Upper lobe of left lung (tissue), 4 donors: Measurements from ENCODE around the gene NSDHL.

Experiments used
- CTCF ChIP-seq, 6 experiments: fragments of 450-650 bp in 4 of 6; fragments of 200-600 bp in 2 of 6; sonication (generic) in 2 of 6; IDR thresholded peaks; one replicate each; pipeline ENCODE4 v1.5.1; 2016 to 2019; ENCODE audit warnings: antibody characterized with exemption in 6 of 6
- EP300 ChIP-seq, 4 donors: sonication (generic); formaldehyde crosslinking; IDR thresholded peaks; one replicate each; pipeline ENCODE4 v1.5.1; 2017; ENCODE audit warnings: antibody characterized with exemption in 4 of 4, control low read depth in 2 of 4
- POLR2AphosphoS5 ChIP-seq, 2 donors: sonication (generic); formaldehyde crosslinking; IDR thresholded peaks; one replicate each; pipeline ENCODE4 v1.5.1; 2017; ENCODE audit warnings: antibody characterized with exemption in 2 of 2

- no peak for TF ChIP-seq CTCF (IDR thresholded peaks at IDR 0.05)
- TF ChIP-seq EP300 (IDR thresholded peaks at IDR 0.05) = no peak
- no peak for TF ChIP-seq POLR2AphosphoS5 (IDR thresholded peaks at IDR 0.05)
Observed at GRCh38 chrX:152884171-152884570, 53.3 kb downstream of the NSDHL start.
